Measurements from ENCODE around the gene ECSIT.
A peak's percentile ranks its signal among the peaks of the same experiment; 100 is the strongest.

The ECSIT gene

GRCh38 chr19:11499890-11500420 is 29.0 kb downstream of the ECSIT start:
- no peak for DNase-seq

GRCh38 chr19:11499220-11499726 is 29.7 kb downstream of the ECSIT start:
- no peak for DNase-seq

GRCh38 chr19:11496391-11497163 is 32.4 kb downstream of the ECSIT start:
- peak in 1 of 2 experiments; percentile 54 for DNase-seq

DNA sequence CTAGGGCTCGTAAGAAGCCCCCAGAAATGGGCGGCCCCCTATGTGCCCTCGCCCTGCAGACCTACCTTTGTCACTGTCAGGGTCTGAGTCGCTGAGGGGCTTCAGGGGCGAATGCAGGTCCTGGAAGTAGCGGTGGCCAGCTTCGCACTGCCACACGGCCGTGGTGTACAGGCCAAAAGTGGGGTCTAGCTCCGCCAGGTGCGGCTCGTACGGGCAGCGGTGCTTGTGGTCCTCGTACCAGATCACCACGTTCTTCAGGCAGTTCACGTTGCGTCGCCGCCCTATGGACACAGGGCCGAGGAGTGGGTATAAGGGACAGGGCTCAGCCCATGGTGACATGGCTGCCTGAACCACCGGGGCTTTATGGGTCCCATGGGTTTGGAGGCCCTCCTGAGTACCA is 33.0 kb downstream of the ECSIT start:
- DNase-seq = no peak

- peak; percentile 10 to 77 for DNase-seq
Observed at GRCh38 chr19:11495481-11495880, 33.5 kb downstream of the ECSIT start.

DNA sequence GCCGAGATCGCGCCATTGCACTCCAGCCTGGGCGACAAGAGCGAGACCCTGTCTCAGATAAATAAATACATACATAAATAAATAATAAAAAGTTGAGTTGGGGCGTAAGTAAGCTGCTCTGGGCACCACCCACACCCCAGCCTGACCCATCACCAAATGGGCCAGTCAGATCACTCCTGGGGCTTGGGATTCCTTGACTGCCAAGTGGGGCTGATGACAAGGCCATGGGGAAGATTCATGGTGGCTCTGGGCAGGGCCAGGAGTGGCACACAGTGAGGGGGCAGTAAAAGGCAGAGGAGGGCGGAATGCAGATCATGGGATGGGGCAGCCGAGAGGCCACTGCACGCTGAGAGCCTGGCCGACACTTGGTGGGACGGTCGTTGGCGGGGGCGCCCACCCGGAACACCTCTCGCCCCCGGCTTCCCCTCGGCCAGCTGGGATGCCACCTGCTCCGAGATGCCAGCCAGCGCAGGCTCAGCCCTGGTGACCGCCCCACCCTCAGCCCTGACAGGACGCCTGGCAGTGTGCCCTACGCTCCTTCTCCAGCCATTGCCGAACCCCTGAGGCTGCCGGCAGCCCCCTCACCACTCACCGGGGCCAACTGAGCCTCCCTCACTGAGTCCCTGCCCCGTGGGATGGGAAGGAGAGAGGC is 34.2 kb downstream of the ECSIT start:
- peak in 1 of 2 experiments; percentile 52 for DNase-seq

GRCh38 chr19:11489378-11489777 is 39.6 kb downstream of the ECSIT start:
- no peak for DNase-seq

- DNase-seq = no peak
Observed at GRCh38 chr19:11486661-11487503, 42.1 kb downstream of the ECSIT start.

DNA sequence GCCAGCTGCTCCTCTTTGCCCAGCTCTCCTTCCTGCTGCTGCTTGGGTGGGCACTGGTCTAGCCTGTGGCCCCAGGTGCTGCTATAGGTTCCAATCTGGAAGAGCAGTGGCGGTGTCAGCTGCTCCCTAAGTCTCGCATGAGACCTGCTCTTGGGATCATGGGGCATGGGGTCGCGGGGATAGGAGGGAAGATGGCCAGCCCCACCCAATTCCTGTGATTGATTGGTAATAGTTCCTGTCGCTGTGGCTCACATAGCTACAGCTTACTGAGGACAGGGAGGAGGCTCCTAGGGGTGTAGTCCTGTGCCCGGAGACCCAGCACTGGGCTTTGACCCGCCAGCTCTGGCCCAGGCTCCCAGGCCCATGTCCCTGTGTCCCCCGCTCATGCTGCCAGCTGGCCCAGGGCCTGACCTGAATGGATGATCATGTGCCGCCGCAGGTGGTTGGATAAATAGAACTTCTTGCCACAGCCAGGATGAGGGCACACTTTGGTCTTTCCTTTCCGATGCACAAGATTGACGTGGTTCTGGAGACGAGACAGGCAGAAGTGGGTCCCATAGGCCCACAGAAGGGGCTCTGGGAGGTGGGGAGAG is 43.6 kb downstream of the ECSIT start:
- no peak for DNase-seq

GRCh38 chr19:11483366-11484111 is 45.4 kb downstream of the ECSIT start:
- no peak for DNase-seq

- peak; percentile 61 to 92 for DNase-seq
Observed at GRCh38 chr19:11482384-11483050, 46.4 kb downstream of the ECSIT start.

GRCh38 chr19:11481534-11482383 is 47.2 kb downstream of the ECSIT start:
- peak; percentile 75 to 96 for DNase-seq

DNA sequence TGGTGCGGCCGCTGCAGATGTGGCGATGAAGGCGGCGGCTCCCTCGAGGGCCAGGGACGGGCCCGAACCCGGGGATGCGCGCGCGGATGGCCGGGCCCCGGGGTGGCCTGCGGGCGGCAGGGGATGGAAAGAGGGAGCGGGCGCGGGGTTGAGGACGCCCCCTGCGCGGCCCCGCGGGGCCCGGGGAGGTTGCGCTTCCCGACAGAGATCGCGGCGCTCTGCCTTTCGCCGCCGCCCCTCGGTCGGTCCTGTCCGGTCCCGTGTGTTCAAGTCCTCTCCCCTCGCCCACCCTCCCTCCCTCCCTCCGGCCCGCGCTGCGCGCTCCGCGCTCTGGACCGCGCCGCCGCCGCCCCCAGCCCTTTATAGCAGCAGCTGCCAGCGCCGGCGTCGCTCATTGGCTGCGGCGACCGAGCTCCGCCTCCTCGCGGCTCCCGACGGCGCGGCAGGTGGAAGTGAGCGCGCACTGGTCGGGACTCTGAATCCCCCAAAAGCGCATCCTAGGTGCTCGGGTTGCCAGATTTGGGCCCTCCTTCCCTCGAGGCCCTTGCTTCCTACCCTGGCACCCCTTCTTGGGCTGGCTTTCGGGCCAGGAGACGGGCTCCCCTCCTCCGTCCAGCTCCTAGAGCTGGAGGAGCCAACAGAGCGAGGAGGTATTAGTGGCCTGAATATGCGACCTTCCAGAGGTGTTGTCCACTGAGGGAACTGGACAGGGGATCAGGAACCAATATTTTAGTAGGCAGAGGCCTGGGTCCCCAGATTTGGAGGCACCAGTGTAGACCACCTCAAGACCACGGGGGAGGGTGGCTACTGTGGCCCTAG is 48.0 kb downstream of the ECSIT start, which contains the start of gene ELAVL3:
Gene ELAVL3 (minus strand): TSS at position 332 of the 819 bp plus-strand sequence. CDS start 438 bp downstream, outside the sequence.
- peak in 1 of 2 experiments; percentile 79 for DNase-seq

GRCh38 chr19:11479898-11480714 is 48.8 kb downstream of the ECSIT start:
- peak in 1 of 2 experiments; percentile 49 for DNase-seq

- peak in 1 of 2 experiments; percentile 34 for DNase-seq
Observed at GRCh38 chr19:11479090-11479897, 49.6 kb downstream of the ECSIT start.

- no peak for DNase-seq
Observed at GRCh38 chr19:11478167-11479089, 50.5 kb downstream of the ECSIT start.

Data from NCI-H446 (cell line).